Neural progenitor cell (in vitro differentiated cells): ENCODE data around the gene GAS5. TPM values are rescaled to one million over a fixed set of nuclear protein-coding genes. Genes with fewer than 3 reads are reported as not detected.
"Not testable (repeated sequence)": the region's sequence is repeated elsewhere in the genome, so short reads cannot be mapped to it uniquely, and the experiment has no call there.

ENCODE experiments used
- DNase-seq: peaks from one replicate; pipeline ENCODE4 v3.0.0-alpha.2; 2016; ENCODE audit warnings: low spot score
- H2AFZ ChIP-seq: fragments of 200-600 bp; sonication (generic); replicated peaks from 2 replicates; pipeline ENCODE4 v1.6.1; 2016; ENCODE audit warnings: antibody characterized with exemption
- H3F3A ChIP-seq: fragments of 200-600 bp; sonication (generic); 2 replicates; pipeline ENCODE4 v1.6.1; 2016; ENCODE audit warnings: antibody characterized with exemption, low read depth
- H3K27ac ChIP-seq: fragments of 200-600 bp; sonication (generic); 2 replicates; pipeline ENCODE4 v1.5.1; 2016; ENCODE audit warnings: mild to moderate bottlenecking
- H3K27me3 ChIP-seq: fragments of 200-600 bp; sonication (generic); 2 replicates; pipeline ENCODE4 v1.6.1; 2016; ENCODE audit warnings: mild to moderate bottlenecking, moderate library complexity
- H3K36me3 ChIP-seq: fragments of 200-600 bp; sonication (generic); 2 replicates; pipeline ENCODE4 v1.5.1; 2016
- H3K4me1 ChIP-seq: fragments of 200-600 bp; sonication (generic); 2 replicates; pipeline ENCODE4 v1.6.1; 2016; ENCODE audit warnings: mixed run types
- H3K4me2 ChIP-seq: fragments of 200-600 bp; sonication (generic); 2 replicates; pipeline ENCODE4 v1.6.1; 2016
- H3K4me3 ChIP-seq: fragments of 200-600 bp; sonication (generic); 2 replicates; pipeline ENCODE4 v1.5.1; 2016
- H3K79me2 ChIP-seq: fragments of 200-600 bp; sonication (generic); 2 replicates; pipeline ENCODE4 v1.6.1; 2016; ENCODE audit warnings: low read depth
- H3K9ac ChIP-seq: fragments of 200-600 bp; sonication (generic); 2 replicates; pipeline ENCODE4 v1.6.1; 2016
- H3K9me3 ChIP-seq: fragments of 200-600 bp; sonication (generic); 2 replicates; pipeline ENCODE4 v1.5.1; 2016; ENCODE audit warnings: low read depth
- H4K20me1 ChIP-seq: fragments of 200-600 bp; sonication (generic); 2 replicates; pipeline ENCODE4 v1.6.1; 2016; ENCODE audit warnings: low read depth
- H3K27ac Mint-ChIP-seq: 3 replicates; pipeline ENCODE4 v1.8.0; 2021; ENCODE audit warnings: mixed read lengths
- H3K27me3 Mint-ChIP-seq: 2 replicates; pipeline ENCODE4 v1.8.0; 2022; ENCODE audit warnings: low read depth, mild to moderate bottlenecking, inconsistent platforms, moderate library complexity, mixed read lengths; ENCODE audit not compliant: insufficient read depth
- H3K36me3 Mint-ChIP-seq: 3 replicates; pipeline ENCODE4 v1.8.0; 2021; ENCODE audit warnings: mixed read lengths
- H3K4me1 Mint-ChIP-seq: 3 replicates; pipeline ENCODE4 v1.8.0; 2021; ENCODE audit warnings: mixed read lengths
- H3K4me3 Mint-ChIP-seq: 3 replicates; pipeline ENCODE4 v1.8.0; 2021; ENCODE audit warnings: mild to moderate bottlenecking, moderate library complexity, mixed read lengths
- H3K9me3 Mint-ChIP-seq: 3 replicates; pipeline ENCODE4 v1.8.0; 2020; ENCODE audit warnings: mixed read lengths
- EZH2 ChIP-seq: fragments of 200-600 bp; sonication (generic); IDR thresholded peaks from 2 replicates; pipeline ENCODE4 v1.6.1; 2017; ENCODE audit warnings: antibody characterized with exemption, mild to moderate bottlenecking, moderate library complexity
- EZH2phosphoT487 ChIP-seq: fragments of 200-600 bp; sonication (generic); IDR thresholded peaks from 2 replicates; pipeline ENCODE4 v1.6.1; 2017; ENCODE audit warnings: antibody characterized with exemption
- total RNA-seq: library from RNA; depleted of rRNA; stranded (reverse); fragments of >200 nt; gene quantifications from 2 replicates; pipeline ENCODE4 v1.2.3, GENCODE V29; 2015; ENCODE audit warnings: low replicate concordance
- TF ChIP-seq, protein P1 (sequence below): fragments of 200-600 bp; sonication (generic); IDR thresholded peaks from 2 replicates; pipeline ENCODE4 v1.5.1; 2017; ENCODE audit warnings: antibody characterized with exemption, mild to moderate bottlenecking

The GAS5 gene
- total RNA-seq, 1 donor from 2014 or later: 950 TPM

- H3K9ac ChIP-seq: no peak overlapping the region
- no peaks in the 10 kb centered on the region for H3K9me3 ChIP-seq
- H3F3A ChIP-seq: no peaks in the 10 kb centered on the region
- no peak for DNase-seq
- H3K36me3 ChIP-seq: no peaks in the 10 kb centered on the region
- H3K4me1 ChIP-seq: no peaks in the 10 kb centered on the region
- peaks cover 23% of the 10 kb centered on the region for H3K36me3 Mint-ChIP-seq
- no peak overlapping the region for H3K4me3 ChIP-seq
- no peak overlapping the region for H3K4me2 ChIP-seq
- no peaks in the 10 kb centered on the region for H3K27me3 ChIP-seq
- H3K4me1 Mint-ChIP-seq: no peaks in the 10 kb centered on the region
- no peak overlapping the region for H3K27ac Mint-ChIP-seq
- no peak overlapping the region for H3K4me3 Mint-ChIP-seq
- H3K27ac ChIP-seq: no peak overlapping the region
- no peak overlapping the region for H2AFZ ChIP-seq
- H3K27me3 Mint-ChIP-seq: no peaks in the 10 kb centered on the region
- H3K79me2 ChIP-seq: peaks cover 4% of the 10 kb centered on the region
- no peaks in the 10 kb centered on the region for H3K9me3 Mint-ChIP-seq
- TF ChIP-seq EZH2: no peak
- TF ChIP-seq, protein P1, sequence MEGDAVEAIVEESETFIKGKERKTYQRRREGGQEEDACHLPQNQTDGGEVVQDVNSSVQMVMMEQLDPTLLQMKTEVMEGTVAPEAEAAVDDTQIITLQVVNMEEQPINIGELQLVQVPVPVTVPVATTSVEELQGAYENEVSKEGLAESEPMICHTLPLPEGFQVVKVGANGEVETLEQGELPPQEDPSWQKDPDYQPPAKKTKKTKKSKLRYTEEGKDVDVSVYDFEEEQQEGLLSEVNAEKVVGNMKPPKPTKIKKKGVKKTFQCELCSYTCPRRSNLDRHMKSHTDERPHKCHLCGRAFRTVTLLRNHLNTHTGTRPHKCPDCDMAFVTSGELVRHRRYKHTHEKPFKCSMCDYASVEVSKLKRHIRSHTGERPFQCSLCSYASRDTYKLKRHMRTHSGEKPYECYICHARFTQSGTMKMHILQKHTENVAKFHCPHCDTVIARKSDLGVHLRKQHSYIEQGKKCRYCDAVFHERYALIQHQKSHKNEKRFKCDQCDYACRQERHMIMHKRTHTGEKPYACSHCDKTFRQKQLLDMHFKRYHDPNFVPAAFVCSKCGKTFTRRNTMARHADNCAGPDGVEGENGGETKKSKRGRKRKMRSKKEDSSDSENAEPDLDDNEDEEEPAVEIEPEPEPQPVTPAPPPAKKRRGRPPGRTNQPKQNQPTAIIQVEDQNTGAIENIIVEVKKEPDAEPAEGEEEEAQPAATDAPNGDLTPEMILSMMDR: no peak
- TF ChIP-seq EZH2phosphoT487: no peak
- H4K20me1 ChIP-seq: no peaks in the 10 kb centered on the region
Observed at GRCh38 chr1:173884701-173885100, 16.9 kb upstream of the GAS5 start.

- H2AFZ ChIP-seq, H3K27ac Mint-ChIP-seq, H3K36me3 ChIP-seq, H3K27me3 ChIP-seq, H3F3A ChIP-seq, H3K9me3 Mint-ChIP-seq, DNase-seq, H4K20me1 ChIP-seq, H3K4me2 ChIP-seq, H3K4me1 Mint-ChIP-seq, H3K4me3 ChIP-seq, H3K27ac ChIP-seq, H3K4me3 Mint-ChIP-seq, H3K27me3 Mint-ChIP-seq, H3K4me1 ChIP-seq, H3K9ac ChIP-seq, H3K79me2 ChIP-seq, H3K9me3 ChIP-seq: not testable (repeated sequence)
- peaks cover 14% of the 10 kb centered on the region for H3K36me3 Mint-ChIP-seq
Observed at GRCh38 chr1:173881117-173881516, 13.3 kb upstream of the GAS5 start.

DNA sequence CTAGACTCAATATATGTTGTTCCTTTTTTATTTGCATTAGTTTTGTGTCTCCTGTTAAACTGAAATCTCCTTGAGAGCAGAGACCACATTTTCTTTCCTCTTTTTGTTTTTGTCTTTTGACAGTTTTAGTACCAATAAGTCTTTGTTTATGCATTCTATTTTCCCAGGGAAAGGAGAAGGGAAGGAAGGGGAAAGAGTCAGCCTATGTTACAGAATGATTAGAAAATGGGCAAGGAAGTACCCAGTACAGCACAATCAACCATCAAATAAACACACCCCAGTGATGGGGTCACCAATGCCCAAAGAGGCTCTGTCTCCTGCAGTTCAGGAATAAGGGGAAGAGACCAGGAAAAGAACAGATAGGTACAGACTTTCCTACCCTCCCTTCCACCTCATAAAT is 10.5 kb upstream of the GAS5 start:
- peaks cover 2% of the 10 kb centered on the region for H3K79me2 ChIP-seq
- H3K27me3 ChIP-seq: no peaks in the 10 kb centered on the region
- Mint-ChIP-seq H3K27ac (no peak overlapping the region), H3K4me1 (peaks cover 2% of the 10 kb centered on the region), H3K36me3 (peaks cover 19% of the 10 kb centered on the region), H3K9me3 (no peaks in the 10 kb centered on the region), H3K4me3 (no peak overlapping the region), H3K27me3 (no peaks in the 10 kb centered on the region)
- no peaks in the 10 kb centered on the region for H3K36me3 ChIP-seq
- no peak overlapping the region for H3K27ac ChIP-seq
- H2AFZ ChIP-seq: no peak overlapping the region
- no peak for DNase-seq
- no peak overlapping the region for H3K4me2 ChIP-seq
- H3K4me1 ChIP-seq: no peaks in the 10 kb centered on the region
- no peak overlapping the region for H3K9ac ChIP-seq
- no peak overlapping the region for H3K4me3 ChIP-seq
- TF ChIP-seq EZH2: no peak
- TF ChIP-seq, protein P1: no peak
- no peak for TF ChIP-seq EZH2phosphoT487
- H3K9me3 ChIP-seq: no peaks in the 10 kb centered on the region
- H3F3A ChIP-seq: no peaks in the 10 kb centered on the region
- H4K20me1 ChIP-seq: no peaks in the 10 kb centered on the region

- H3K27ac Mint-ChIP-seq: no peak overlapping the region
- H3K27me3 Mint-ChIP-seq: no peaks in the 10 kb centered on the region
- Histone ChIP-seq H3K4me2 (no peak overlapping the region), H3K27ac (no peak overlapping the region), H3K4me3 (no peak overlapping the region), H3K27me3 (no peaks in the 10 kb centered on the region), H3K9me3 (no peaks in the 10 kb centered on the region), H3K4me1 (no peaks in the 10 kb centered on the region), H3F3A (no peaks in the 10 kb centered on the region), H2AFZ (no peak overlapping the region), H3K79me2 (peaks cover 16% of the 10 kb centered on the region), H3K36me3 (no peaks in the 10 kb centered on the region), H3K9ac (no peak overlapping the region), H4K20me1 (no peaks in the 10 kb centered on the region)
- H3K4me3 Mint-ChIP-seq: no peak overlapping the region
- peaks cover 7% of the 10 kb centered on the region for H3K4me1 Mint-ChIP-seq
- no peak for DNase-seq
- H3K9me3 Mint-ChIP-seq: no peaks in the 10 kb centered on the region
- TF ChIP-seq, protein P1: no peak
- TF ChIP-seq EZH2phosphoT487: no peak
- TF ChIP-seq EZH2: no peak
- peaks cover 23% of the 10 kb centered on the region for H3K36me3 Mint-ChIP-seq
Observed at GRCh38 chr1:173876732-173877131, 8.9 kb upstream of the GAS5 start.
